PC-3 (cell line): Measurements from ENCODE around the gene TFB1M. TPM values are rescaled to one million over a fixed set of nuclear protein-coding genes. Genes with fewer than 3 reads are reported as not detected.

Experiments used
- ATAC-seq: fragments of 200-7000 bp; cut with Tn5 transposase; 2 replicates; pipeline ENCODE4 v1.9.1; 2020; ENCODE audit warnings: mild to moderate bottlenecking, moderate library complexity
- BruUV-seq: library from RNA; stranded (reverse); fragments of 400-500 nt; replicated peaks from 2 replicates; lab custom pipeline; 2021; lab: Mats Ljungman, UMichigan
- CTCF ChIA-PET: fragments of 300-600 bp; sonication (Branson Sonifier 250); formaldehyde crosslinking; loops from one replicate; lab custom pipeline; 2022; ENCODE audit warnings: antibody characterized with exemption; lab: Charles Lee
- POLR2A ChIA-PET: fragments of 300-600 bp; sonication (Branson Sonifier 250); formaldehyde crosslinking; loops from one replicate; lab custom pipeline; 2022; ENCODE audit warnings: antibody characterized with exemption; ENCODE audit not compliant: unreplicated experiment; lab: Charles Lee
- DNase-seq: peaks from one replicate; pipeline ENCODE4 v3.0.0-alpha.2; 2015
- H2AFZ ChIP-seq: fragments of 300-600 bp; sonication (generic); 2 replicates; pipeline ENCODE4 v1.6.0; 2016; ENCODE audit warnings: antibody characterized with exemption, low read length
- H3F3A ChIP-seq: fragments of 300-600 bp; sonication (generic); one replicate; pipeline ENCODE4 v1.6.0; 2017; ENCODE audit warnings: antibody characterized with exemption, low read length, control low read depth, mild to moderate bottlenecking; ENCODE audit not compliant: unreplicated experiment
- H3K27ac ChIP-seq: fragments of 300-600 bp; sonication (generic); 2 replicates; pipeline ENCODE4 v1.5.1; 2016; ENCODE audit warnings: mild to moderate bottlenecking, low read length
- H3K27me3 ChIP-seq: fragments of 300-600 bp; sonication (generic); 2 replicates; pipeline ENCODE4 v1.6.1; 2016; ENCODE audit warnings: low read length, mixed read lengths
- H3K36me3 ChIP-seq: fragments of 300-600 bp; sonication (generic); 2 replicates; pipeline ENCODE4 v1.6.1; 2016; ENCODE audit warnings: low read depth, mixed run types, low read length, mixed read lengths
- H3K4me1 ChIP-seq: fragments of 300-600 bp; sonication (generic); 2 replicates; pipeline ENCODE4 v1.5.1; 2016; ENCODE audit warnings: low read length; ENCODE audit not compliant: insufficient read depth
- H3K4me2 ChIP-seq: fragments of 300-600 bp; sonication (generic); 2 replicates; pipeline ENCODE4 v1.6.0; 2016; ENCODE audit warnings: low read length
- H3K4me3 ChIP-seq: fragments of 300-600 bp; sonication (generic); 2 replicates; pipeline ENCODE4 v1.5.1; 2016; ENCODE audit warnings: mild to moderate bottlenecking, low read length, mixed read lengths
- H3K79me2 ChIP-seq: fragments of 300-600 bp; sonication (generic); 2 replicates; pipeline ENCODE4 v1.6.1; 2017; ENCODE audit warnings: low read length, mixed read lengths
- H3K9ac ChIP-seq: fragments of 300-600 bp; sonication (generic); 2 replicates; pipeline ENCODE4 v1.6.0; 2016; ENCODE audit warnings: mild to moderate bottlenecking, low read length
- H3K9me2 ChIP-seq: fragments of 300-600 bp; sonication (generic); replicated peaks from 2 replicates; pipeline ENCODE4 v1.6.1; 2016; ENCODE audit warnings: mixed run types, low read length, mixed read lengths
- H3K9me3 ChIP-seq: fragments of 300-600 bp; sonication (generic); 2 replicates; pipeline ENCODE4 v1.6.1; 2016; ENCODE audit warnings: low read length, mixed read lengths
- H4K20me1 ChIP-seq: fragments of 300-600 bp; sonication (generic); 2 replicates; pipeline ENCODE4 v1.6.1; 2016; ENCODE audit warnings: low read length, mixed read lengths
- EZH2 ChIP-seq: fragments of 300-600 bp; sonication (generic); IDR thresholded peaks from one replicate; pipeline ENCODE4 v1.6.1; 2017; ENCODE audit warnings: antibody characterized with exemption, mild to moderate bottlenecking, low read length; ENCODE audit not compliant: unreplicated experiment
- EZH2phosphoT487 ChIP-seq: fragments of 300-600 bp; sonication (generic); IDR thresholded peaks from 2 replicates; pipeline ENCODE4 v1.6.1; 2018; ENCODE audit warnings: mild to moderate bottlenecking, antibody characterized with exemption, low read length, borderline replicate concordance
- intact Hi-C: fragments of 100-400 bp; cut with micrococcal nuclease; formaldehyde crosslinking; loops from 2 replicates; pipeline ENCODE4 v1.9.0; 2023
- total RNA-seq: library from RNA; depleted of rRNA; stranded (reverse); fragments of >200 nt; gene quantifications from 2 replicates; pipeline ENCODE4 v1.2.3, GENCODE V29; 2014
- TF ChIP-seq, protein P1 (sequence below): fragments of 300-600 bp; sonication (generic); conservative IDR thresholded peaks from 2 replicates; pipeline ENCODE4 v1.5.1; 2017; ENCODE audit warnings: antibody characterized with exemption, low read depth, mild to moderate bottlenecking, low read length

Gene TFB1M
- total RNA-seq, 1 experiment from 2014 or later = 23.1 TPM

DNA sequence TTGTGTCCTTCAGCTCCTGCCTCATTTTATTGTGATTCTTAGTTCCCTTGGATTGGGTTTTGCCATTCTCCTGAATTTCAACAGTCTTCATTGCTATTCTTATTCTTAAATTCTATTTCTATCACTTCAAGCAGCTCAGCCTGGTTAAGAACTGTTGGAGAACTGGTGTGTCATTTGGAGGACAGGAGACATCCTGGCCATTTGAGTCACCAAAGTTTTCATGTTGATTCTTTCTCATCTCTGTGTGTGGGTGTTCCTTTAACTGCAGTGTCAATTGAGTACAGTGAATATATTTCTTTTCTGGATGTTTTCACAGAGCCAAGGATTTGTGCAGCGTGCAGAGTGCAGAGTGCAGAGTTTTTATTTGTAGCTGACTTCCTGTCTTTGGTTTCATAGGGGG is 33.5 kb upstream of the TFB1M start:
- ChIA-PET CTCF (no interaction called here), POLR2A (no interaction called here)
- no peaks in the 10 kb centered on the region for H3K9me2 ChIP-seq
- no peak overlapping the region for H3K4me3 ChIP-seq
- no peak overlapping the region for H3K4me2 ChIP-seq
- no peak overlapping the region for H3K9ac ChIP-seq
- intact Hi-C loops = no loop called here
- no peak overlapping the region for H2AFZ ChIP-seq
- H3K27ac ChIP-seq = no peak overlapping the region
- H3K27me3 ChIP-seq = no peaks in the 10 kb centered on the region
- no peaks in the 10 kb centered on the region for H3K9me3 ChIP-seq
- no peaks in the 10 kb centered on the region for H3K4me1 ChIP-seq
- ATAC-seq = no peak
- no TSS peak for BruUV-seq
- no peaks in the 10 kb centered on the region for H3F3A ChIP-seq
- DNase-seq = no peak
- no peaks in the 10 kb centered on the region for H3K36me3 ChIP-seq
- no peaks in the 10 kb centered on the region for H3K79me2 ChIP-seq
- no peaks in the 10 kb centered on the region for H4K20me1 ChIP-seq
- no peak for TF ChIP-seq EZH2phosphoT487
- TF ChIP-seq, protein P1, sequence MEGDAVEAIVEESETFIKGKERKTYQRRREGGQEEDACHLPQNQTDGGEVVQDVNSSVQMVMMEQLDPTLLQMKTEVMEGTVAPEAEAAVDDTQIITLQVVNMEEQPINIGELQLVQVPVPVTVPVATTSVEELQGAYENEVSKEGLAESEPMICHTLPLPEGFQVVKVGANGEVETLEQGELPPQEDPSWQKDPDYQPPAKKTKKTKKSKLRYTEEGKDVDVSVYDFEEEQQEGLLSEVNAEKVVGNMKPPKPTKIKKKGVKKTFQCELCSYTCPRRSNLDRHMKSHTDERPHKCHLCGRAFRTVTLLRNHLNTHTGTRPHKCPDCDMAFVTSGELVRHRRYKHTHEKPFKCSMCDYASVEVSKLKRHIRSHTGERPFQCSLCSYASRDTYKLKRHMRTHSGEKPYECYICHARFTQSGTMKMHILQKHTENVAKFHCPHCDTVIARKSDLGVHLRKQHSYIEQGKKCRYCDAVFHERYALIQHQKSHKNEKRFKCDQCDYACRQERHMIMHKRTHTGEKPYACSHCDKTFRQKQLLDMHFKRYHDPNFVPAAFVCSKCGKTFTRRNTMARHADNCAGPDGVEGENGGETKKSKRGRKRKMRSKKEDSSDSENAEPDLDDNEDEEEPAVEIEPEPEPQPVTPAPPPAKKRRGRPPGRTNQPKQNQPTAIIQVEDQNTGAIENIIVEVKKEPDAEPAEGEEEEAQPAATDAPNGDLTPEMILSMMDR = no peak
- no peak for TF ChIP-seq EZH2

DNA sequence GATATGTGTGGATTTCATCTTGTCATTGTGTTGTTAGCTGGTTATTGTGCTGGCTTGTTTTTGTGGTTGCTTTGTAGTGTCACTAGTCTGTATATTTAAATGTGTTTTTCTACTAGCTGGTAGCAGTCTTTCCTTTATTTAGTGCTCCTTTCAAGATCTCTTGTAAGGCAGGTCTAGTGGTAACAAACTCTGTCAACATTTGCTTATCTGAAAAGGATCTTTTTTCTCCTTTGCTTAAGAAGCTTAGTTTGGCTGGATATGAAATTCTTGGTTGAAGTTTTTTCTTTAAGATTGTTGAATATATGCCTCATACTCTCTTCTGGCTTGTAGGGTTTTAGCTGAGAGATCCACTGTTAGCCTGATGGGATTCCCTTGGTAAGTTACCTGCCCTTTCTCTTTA is 32.7 kb upstream of the TFB1M start:
- Histone ChIP-seq H3K9ac (no peak overlapping the region), H3K79me2 (no peaks in the 10 kb centered on the region), H3K4me2 (no peak overlapping the region), H4K20me1 (no peaks in the 10 kb centered on the region), H3K27me3 (no peaks in the 10 kb centered on the region), H2AFZ (no peak overlapping the region), H3K4me3 (no peak overlapping the region), H3F3A (no peaks in the 10 kb centered on the region), H3K4me1 (peaks cover 3% of the 10 kb centered on the region; the same call in 1 of the 2 replicates), H3K27ac (no peak overlapping the region), H3K9me2 (no peaks in the 10 kb centered on the region), H3K9me3 (no peaks in the 10 kb centered on the region), H3K36me3 (no peaks in the 10 kb centered on the region)
- DNase-seq (no peak), ATAC-seq (no peak)
- ChIA-PET POLR2A (no interaction called here), CTCF (no interaction called here)
- no peak for TF ChIP-seq EZH2phosphoT487
- TF ChIP-seq, protein P1 = no peak
- TF ChIP-seq EZH2 = no peak
- no TSS peak for BruUV-seq
- intact Hi-C loops = no loop called here

DNA sequence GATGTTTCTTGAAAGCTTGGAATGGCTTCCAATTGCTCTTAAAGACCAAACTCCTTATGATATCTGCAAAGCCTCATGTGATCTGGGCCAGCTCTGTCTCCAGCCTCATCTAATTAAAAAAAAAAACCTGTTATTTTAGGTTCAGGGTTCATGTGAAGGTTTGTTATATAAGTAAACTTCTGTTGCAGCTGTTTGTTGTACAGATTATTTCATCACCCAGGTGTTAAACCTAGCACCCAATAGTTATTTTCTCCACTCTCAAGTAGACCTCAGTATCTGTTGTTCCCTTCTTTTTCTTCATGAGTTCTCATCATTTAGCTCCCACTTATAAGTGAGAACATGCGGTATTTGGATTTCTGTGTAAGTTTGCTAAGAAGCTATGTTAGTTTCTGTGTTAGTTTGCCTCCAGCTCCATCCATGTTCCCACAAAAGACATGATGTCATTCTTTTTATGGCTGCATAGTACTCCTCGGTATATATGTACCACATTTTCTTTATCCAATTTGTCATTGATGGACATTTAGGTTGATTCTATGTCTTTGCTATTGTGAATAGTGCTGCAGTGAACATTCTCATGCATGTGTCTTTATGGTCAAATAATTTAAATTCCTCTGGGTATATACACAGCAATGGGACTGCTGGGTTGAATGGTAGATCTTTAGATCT is 30.2 kb upstream of the TFB1M start:
- CTCF ChIA-PET = no interaction called here

More for the DNA sequence above, 30.2 kb upstream of the TFB1M start:
- ATAC-seq (no peak), DNase-seq (no peak)
- H3K9me3 ChIP-seq = no peaks in the 10 kb centered on the region
- no peaks in the 10 kb centered on the region for H3K79me2 ChIP-seq
- H3K4me2 ChIP-seq = no peak overlapping the region
- no peak for TF ChIP-seq EZH2phosphoT487
- TF ChIP-seq, protein P1 = no peak
- no peak for TF ChIP-seq EZH2
- H3K9ac ChIP-seq = no peak overlapping the region
- intact Hi-C loops = loop anchor here (5.0 kb wide), 2 partner anchors 148 to 188 kb away; no protein-coding TSS in a partner anchor
- BruUV-seq = no TSS peak
- H3K27ac ChIP-seq = no peak overlapping the region
- no peak overlapping the region for H2AFZ ChIP-seq
- H3K36me3 ChIP-seq = no peaks in the 10 kb centered on the region
- peaks cover 14% of the 10 kb centered on the region for H3K4me1 ChIP-seq
- H3K4me3 ChIP-seq = no peak overlapping the region
- H3K27me3 ChIP-seq = no peaks in the 10 kb centered on the region
- H3K9me2 ChIP-seq = no peaks in the 10 kb centered on the region
- H3F3A ChIP-seq = no peaks in the 10 kb centered on the region
- POLR2A ChIA-PET = no interaction called here
- no peaks in the 10 kb centered on the region for H4K20me1 ChIP-seq
